NOMO-1 treated with dmso at 0.1 percent for 144 hours (cell line): ENCODE results near the gene PCARE.
"Not testable (repeated sequence)": the region's sequence is repeated elsewhere in the genome, so short reads cannot be mapped to it uniquely, and the experiment has no call there.

Experiments
- DNase-seq: peaks from one replicate; lab custom pipeline; 2025; ENCODE audit not compliant: unreplicated experiment; lab: John Stamatoyannopoulos, UW

Gene PCARE

GRCh38 chr2:29097569-29097968 is 23.2 kb upstream of the PCARE start:
- DNase-seq = no peak

DNA sequence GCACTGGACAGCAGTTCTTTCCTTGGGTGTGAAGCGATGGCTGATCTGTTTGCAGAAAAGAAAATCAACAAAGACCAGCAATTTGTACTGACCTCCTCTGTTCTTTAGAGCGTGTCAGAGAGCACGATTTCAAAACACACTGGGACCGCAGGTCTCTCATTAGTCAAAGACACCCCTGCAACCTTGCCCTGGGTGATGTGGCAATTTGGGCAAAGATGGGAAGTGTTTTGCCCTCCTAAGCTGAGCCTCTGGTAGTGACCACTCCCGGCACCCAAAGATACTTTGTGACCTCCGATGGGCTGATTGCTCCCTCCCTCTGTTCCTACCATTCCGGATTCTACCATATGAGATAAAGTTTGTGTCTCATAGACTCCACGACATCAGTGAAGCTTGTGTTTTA is 22.6 kb upstream of the PCARE start:
- DNase-seq = no peak

DNA sequence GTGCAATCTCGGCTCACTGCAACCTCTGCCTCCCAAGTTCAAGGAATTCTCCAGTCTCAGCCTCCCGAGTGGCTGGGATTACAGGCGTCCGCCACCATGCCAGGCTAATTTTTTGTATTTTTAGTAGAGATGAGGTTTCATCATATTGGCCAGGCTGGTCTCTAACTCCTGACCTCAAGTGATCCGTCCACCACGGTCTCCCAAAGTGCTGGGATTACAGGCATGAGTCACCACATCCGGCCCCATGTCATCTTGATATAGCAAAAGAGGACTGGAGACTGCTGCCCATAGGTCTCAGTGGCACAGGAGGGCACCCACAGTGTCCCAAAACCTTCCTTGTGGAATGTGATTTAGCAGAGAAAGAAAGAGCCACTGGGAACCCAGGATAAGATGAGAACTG is 16.0 kb upstream of the PCARE start:
- DNase-seq = not testable (repeated sequence)

DNA sequence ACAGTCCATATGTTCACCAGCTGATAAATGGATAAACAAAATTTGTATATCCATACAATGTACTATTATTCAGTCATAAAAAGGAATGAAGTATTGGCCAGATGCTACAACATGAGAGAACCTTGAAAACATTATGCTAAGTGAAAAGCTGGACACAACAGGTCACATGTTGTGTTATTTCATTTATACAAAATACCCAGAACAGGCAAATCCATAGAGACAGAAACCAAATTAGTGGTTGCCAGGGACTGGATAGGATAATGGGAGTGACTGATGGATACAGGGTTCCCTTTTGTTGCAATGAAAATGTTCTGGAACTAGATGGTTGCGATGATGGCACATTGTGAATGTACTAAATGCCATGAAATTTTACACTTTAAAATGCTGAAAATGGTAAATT is 10.2 kb upstream of the PCARE start:
- no peak for DNase-seq

DNA sequence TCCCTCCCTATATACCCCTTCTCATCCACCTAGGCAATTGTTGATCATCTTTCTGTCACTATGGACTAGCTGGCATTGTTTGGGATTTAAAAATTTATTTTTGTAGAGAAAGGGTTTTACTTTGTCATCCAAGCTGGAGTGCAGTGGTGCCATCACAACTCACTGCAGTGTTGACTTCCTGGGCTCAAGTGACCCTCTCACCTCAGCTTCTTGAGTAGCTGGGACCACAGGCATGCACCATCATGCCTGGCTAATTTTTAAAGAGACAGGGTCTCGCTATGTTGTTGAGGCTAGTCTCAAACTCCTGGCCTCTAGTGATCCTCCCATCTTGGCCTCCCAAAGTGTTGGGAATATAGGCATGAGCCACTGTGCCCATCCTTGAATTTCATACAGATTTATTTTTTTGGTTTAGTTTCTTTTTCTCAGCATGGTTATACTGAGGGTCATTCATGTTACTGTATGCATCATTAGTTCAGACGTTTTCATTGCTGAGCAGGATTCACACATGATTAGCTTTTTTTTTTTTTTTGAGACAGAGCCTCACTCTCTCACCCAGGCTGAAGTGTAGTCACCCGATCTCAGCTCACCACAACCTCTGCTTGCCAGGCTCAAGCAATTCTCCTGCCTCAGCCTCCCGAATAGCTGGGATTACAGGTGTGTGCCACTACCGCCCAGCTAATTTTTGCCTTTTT is 8.6 kb upstream of the PCARE start:
- no peak for DNase-seq

- DNase-seq = no peak
Measured at GRCh38 chr2:29080886-29081743, 6.8 kb upstream of the PCARE start.

DNA sequence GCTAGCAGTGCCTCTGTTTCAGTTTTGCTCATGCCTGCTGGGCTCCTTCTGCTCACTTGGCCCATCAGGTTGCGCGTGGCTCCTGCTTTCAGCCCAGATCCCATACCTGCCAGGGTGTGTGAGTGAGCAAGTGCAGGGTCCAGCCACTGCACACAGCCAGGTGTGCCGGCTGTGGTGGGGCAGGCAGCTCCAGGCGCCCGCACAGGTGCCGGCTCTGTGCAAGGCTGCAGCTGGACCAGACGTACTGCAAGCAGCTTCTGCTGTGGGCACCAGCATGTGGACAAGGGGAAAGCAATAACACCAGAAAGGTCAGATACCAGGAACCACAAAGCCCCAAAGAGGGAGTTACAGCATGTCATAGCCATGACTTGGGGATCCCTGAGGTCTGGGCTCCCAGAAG is 5.6 kb upstream of the PCARE start:
- DNase-seq = no peak

- no peak for DNase-seq
Measured at GRCh38 chr2:29075894-29076705, 1.8 kb upstream of the PCARE start.

DNA sequence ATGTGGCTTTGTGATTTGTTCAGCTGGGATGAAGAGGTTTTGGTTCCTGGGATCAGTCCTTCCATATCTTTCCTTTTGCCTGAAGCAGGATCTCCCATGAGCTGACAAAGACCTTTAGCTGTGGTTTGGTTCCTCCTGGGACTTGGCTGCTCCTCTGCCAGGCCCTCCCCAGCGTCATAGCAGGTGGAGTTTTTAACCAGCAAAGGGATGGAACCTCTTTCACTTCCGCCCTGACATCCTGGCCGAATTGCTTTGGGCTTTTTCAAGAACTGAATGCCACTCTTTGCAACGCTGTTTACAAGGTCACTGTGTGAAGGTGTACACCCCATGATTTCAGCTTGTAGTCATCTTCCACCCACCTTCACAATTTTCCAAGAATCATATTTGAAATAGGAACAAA is 390 bp downstream of the PCARE start:
- DNase-seq = no peak

DNA sequence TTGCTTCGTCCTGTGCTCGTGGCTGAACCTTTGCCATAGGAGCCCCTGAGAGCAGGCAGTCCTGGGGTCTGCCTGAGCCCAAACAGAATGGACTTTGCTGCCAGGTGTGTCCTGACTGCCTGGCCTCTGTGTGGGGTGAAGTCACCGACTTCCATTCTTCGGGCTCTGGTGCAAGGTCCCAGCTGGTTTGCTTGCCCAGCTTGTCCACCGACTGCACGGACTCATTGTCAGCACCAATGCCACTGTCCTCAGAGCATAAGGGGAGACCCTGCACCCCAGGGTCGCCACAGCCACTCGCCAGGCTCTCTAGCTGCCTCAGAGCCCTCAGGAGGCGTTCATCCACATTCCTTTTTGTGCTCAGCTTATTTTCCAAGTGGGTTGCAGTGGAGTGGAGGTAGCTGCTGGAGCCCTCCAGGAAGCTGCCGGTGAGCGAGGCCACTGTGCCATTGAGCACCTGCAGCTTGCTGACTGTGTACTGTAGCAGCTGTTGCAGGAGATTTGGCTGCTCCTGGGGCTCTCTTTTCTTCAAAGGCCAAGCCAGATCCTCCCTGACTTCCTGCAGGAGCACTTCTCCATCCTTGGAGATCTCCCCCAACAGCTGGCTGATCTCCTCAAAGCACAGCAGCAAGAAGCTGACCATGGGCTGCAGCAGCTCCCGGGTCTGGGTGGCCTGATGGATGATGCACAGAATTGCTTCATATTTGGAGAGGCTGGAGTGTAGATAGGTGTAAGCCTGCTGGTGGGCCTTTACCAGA is 1.2 kb downstream of the PCARE start:
- DNase-seq = no peak

GRCh38 chr2:29072251-29072650 is 2.1 kb downstream of the PCARE start:
- DNase-seq = no peak

GRCh38 chr2:29071032-29071975 is 3.0 kb downstream of the PCARE start:
- DNase-seq = no peak

- no peak for DNase-seq
Measured at GRCh38 chr2:29070526-29070925, 3.8 kb downstream of the PCARE start.

DNA sequence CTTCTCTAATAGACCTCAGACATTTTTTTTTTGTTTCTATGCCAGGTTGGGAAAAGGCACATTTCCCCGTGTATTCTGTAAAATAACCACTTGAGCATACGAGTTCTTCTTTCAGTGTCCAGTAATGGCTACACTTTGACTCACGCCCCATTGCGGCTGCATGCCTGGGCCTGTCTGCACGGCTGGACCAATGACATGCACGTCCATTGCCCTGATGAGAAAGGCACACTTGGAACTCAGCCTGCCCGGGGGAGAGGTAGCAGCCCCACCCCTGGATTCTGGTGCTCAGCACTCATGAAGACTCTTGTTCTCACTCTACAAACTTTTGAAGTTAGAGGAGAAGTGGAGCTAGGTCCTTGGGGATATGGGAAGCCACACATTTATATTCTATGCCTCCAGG is 5.8 kb downstream of the PCARE start:
- no peak for DNase-seq

- DNase-seq = no peak
Measured at GRCh38 chr2:29066997-29067605, 7.2 kb downstream of the PCARE start.

DNA sequence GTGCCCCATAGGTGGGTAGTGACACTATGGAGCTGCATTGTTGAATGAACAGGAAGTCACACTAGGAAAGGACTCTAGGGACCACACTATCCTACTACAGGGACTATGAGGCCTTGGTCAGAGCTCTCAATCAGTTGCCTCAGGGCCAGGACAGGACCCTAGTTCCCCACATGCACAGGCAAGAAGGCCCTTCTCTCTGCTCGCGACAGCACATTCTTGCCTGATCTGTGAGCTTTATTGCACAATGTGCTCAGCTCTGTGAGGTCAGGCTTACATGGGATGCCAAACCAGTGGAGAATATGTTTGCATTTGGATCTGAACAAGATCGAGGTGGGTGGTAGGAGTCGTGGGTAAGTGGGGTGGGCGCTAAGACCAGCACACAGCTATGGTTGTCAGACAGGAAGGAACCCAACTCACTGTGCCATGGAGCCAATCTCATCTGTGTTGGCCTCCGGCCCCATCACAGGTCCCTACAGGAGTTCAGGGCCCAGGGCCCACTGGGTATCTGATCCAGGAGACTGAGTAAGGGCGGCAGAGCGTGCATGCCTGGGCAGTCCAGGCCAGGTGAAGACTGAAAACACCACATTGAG is 8.0 kb downstream of the PCARE start:
- DNase-seq = no peak

DNA sequence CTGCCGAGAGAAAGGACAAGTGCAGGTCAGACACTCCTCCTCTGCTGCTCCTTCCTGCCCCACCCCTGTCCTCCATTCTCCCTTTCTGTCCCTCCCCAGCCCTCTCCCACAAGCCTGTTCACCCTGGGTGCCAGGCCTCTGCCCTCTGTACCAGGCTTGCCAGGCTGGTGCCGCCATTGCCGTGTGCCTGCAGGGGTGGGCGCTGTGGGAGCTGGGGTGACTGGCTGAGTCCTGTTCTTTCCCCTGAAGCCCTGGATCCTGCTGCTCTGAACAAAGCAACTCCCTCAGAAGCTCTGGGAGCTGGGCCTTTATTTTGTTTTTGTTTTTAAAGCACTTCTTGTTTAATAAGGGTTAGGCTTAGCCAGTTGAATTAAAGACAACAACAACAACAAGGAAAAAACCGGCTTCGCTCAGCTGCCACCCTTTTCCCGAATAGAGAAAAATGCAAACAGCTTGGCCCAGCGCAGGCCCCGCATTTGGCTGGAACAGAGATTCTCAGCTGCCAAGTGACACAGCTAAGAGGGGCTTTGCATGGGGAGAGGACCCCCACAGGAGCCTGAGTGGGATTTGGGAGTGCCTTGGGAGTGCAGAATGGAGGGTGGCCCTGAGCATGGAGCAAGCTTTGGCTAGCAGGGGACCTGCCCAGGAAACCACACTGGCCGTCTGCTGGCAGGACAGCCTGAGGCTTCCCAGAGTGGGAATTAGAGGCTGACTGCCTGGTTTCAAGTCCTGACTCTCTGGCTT is 9.1 kb downstream of the PCARE start:
- DNase-seq = no peak

DNA sequence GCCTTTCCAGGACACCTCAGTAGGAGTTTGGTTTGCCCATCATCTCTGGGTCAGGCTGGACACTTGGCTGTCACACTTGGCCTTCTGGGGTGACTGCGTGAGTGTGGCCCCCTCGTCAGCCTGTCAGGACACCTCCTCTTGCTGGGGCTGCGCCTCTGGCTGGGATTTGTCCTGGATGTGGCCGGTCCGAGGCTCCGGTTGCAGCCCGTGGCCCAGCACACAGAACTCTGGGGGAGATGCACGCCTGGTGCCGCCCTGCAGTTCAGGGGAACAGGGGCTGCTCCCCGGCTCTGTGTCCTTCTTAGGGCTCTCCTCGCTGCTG is 9.6 kb downstream of the PCARE start:
- DNase-seq = no peak

DNA sequence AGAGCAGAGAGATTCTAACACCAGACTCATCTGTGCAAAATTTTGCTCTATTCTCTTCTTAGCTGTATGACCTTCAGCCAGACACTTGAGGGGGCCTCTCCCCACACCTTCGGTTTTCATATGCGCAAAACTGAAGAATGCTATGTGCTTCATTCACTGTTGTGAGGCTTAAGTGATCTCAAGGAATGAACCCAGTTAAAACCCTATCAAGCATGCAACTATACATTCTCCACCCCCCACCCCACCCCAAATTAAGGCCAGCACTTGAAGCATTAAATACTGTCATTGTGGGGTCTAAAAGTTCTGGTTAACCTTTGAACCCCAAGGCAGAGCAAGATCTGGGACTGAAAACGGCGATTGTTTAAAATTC is 10.0 kb downstream of the PCARE start:
- DNase-seq = no peak
